ENCODE data around the gene SLC5A11.

DNA sequence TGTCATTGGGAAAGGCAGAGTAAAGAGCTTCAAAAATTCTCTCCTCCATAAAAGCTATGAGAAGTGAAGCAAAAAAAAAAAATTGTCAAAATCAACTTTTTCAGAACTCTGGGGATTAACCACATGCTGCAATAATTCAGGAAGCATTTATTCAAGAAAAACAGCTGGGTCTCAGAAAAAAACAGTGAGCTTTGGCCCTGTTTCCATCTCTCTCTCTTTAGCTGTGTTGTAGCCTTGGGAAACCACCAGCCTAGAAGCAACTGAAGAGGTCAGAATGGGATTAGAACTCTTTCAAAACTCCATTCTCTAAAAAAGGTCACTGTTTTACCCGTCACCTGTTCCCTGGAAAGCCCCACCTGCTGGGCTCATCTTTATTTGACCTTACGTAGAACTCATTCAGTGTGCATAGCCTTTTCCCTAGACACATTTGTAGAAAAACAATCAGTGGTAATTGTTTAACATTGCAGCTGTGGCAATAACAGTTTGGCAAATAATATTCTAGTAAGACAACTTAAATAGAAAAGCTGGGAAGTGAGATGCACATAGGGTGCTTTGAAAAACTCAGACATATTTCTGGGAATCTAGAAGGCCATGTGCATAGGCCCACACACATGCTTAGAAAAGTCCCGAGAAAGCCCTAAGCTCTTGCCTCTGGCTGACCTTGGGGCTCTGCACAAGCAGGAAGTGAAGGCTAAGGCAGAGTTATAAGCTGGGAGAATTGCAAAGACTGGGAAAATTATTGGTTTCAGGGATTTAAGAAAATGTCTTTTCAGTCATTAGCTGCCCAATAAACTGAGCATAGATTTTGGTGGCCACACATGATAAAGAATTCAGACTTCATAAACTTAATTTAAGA is 18.0 kb downstream of the SLC5A11 start:
- TF ChIP-seq, protein P1, sequence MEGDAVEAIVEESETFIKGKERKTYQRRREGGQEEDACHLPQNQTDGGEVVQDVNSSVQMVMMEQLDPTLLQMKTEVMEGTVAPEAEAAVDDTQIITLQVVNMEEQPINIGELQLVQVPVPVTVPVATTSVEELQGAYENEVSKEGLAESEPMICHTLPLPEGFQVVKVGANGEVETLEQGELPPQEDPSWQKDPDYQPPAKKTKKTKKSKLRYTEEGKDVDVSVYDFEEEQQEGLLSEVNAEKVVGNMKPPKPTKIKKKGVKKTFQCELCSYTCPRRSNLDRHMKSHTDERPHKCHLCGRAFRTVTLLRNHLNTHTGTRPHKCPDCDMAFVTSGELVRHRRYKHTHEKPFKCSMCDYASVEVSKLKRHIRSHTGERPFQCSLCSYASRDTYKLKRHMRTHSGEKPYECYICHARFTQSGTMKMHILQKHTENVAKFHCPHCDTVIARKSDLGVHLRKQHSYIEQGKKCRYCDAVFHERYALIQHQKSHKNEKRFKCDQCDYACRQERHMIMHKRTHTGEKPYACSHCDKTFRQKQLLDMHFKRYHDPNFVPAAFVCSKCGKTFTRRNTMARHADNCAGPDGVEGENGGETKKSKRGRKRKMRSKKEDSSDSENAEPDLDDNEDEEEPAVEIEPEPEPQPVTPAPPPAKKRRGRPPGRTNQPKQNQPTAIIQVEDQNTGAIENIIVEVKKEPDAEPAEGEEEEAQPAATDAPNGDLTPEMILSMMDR (IDR thresholded peaks at IDR 0.05): no peak
- no peak for TF ChIP-seq EZH2 (IDR thresholded peaks at IDR 0.05; ENCODE audit: borderline replicate concordance, insufficient read depth, low read depth, low read length, poor library complexity, severe bottlenecking)

Data from B cell (primary cell).